Ishikawa (cell line): ENCODE results near the gene MCOLN2.

Experiments
- EGR1 ChIP-seq: IDR thresholded peaks from 2 replicates; pipeline ENCODE4 v1.6.1; 2012
- FOXM1 ChIP-seq: IDR thresholded peaks from 2 replicates; pipeline ENCODE4 v1.6.1; 2012; ENCODE audit warnings: low read depth, borderline replicate concordance
- REST ChIP-seq: IDR thresholded peaks from 2 replicates; pipeline ENCODE4 v1.6.1; 2012; ENCODE audit warnings: low read depth, mild to moderate bottlenecking
- TAF1 ChIP-seq: IDR thresholded peaks from 2 replicates; pipeline ENCODE4 v1.6.1; 2012; ENCODE audit warnings: low read depth, mild to moderate bottlenecking

GRCh38 chr1:85025940-85026339 is 29.0 kb upstream of the MCOLN2 start:
- TF ChIP-seq FOXM1 (no peak), EGR1 (no peak), REST (no peak), TAF1 (no peak)
